Mesodermal cell (in vitro differentiated cells): Measurements from ENCODE around the gene GPSM3.
"Not testable (repeated sequence)": the region's sequence is repeated elsewhere in the genome, so short reads cannot be mapped to it uniquely, and the experiment has no call there.

ENCODE experiments used
- H3K27ac ChIP-seq: 2 replicates; pipeline ENCODE4 v1.7.0; 2013; ENCODE audit warnings: mild to moderate bottlenecking, low read depth, low read length, moderate library complexity; ENCODE audit not compliant: severe bottlenecking
- H3K36me3 ChIP-seq: 2 replicates; pipeline ENCODE4 v1.7.1; 2013; ENCODE audit warnings: mild to moderate bottlenecking, low read length, moderate library complexity; ENCODE audit not compliant: control insufficient read depth, insufficient read depth
- H3K4me1 ChIP-seq: one replicate; pipeline ENCODE4 v1.7.1; 2013; ENCODE audit warnings: mild to moderate bottlenecking, low read length; ENCODE audit not compliant: insufficient read depth, control insufficient read depth, poor library complexity, severe bottlenecking
- H3K4me3 ChIP-seq: 2 replicates; pipeline ENCODE4 v1.7.0; 2013; ENCODE audit warnings: low read length, control low read depth, mild to moderate bottlenecking; ENCODE audit not compliant: insufficient read depth, poor library complexity, severe bottlenecking; ENCODE audit errors: extremely low read depth
- H3K9me3 ChIP-seq: 2 replicates; pipeline ENCODE4 v1.7.1; 2013; ENCODE audit warnings: mild to moderate bottlenecking, low read length, moderate library complexity; ENCODE audit not compliant: control insufficient read depth
- WGBS, 2 experiments: methylation state at CpG; one replicate each; pipeline ENCODE4 v1.1.5; 2013; ENCODE audit warnings: missing lambda C conversion rate in 2 of 2; ENCODE audit not compliant: insufficient coverage in 2 of 2; 5-methylcytosine and 5-hydroxymethylcytosine counted together

The GPSM3 gene

GRCh38 chr6:32202186-32202585 is 9.7 kb upstream of the GPSM3 start:
- Histone ChIP-seq H3K4me1 (peaks cover 3% of the 10 kb centered on the region), H3K36me3 (no peaks in the 10 kb centered on the region), H3K27ac (no peak overlapping the region), H3K9me3 (no peaks in the 10 kb centered on the region), H3K4me3 (no peak overlapping the region)
- 91 to 94% methylated on average over 8 to 9 of the region's 9 CpGs for WGBS, 2 experiments

- 84 to 88% methylated on average over 10 to 11 of the region's 13 CpGs for WGBS, 2 experiments
- H3K4me3 ChIP-seq, result no peak overlapping the region
- H3K4me1 ChIP-seq, result peaks cover 7% of the 10 kb centered on the region
- H3K9me3 ChIP-seq, result no peaks in the 10 kb centered on the region
- no peak overlapping the region for H3K27ac ChIP-seq
- no peaks in the 10 kb centered on the region for H3K36me3 ChIP-seq
Observed at GRCh38 chr6:32200711-32201475, 8.4 kb upstream of the GPSM3 start.

- no peak overlapping the region for H3K4me3 ChIP-seq
- no peaks in the 10 kb centered on the region for H3K36me3 ChIP-seq
- H3K4me1 ChIP-seq, result peaks cover 14% of the 10 kb centered on the region
- WGBS, 2 experiments, result 91 to 94% methylated on average over 16 to 17 of the region's 17 CpGs
- H3K9me3 ChIP-seq, result no peaks in the 10 kb centered on the region
- no peak overlapping the region for H3K27ac ChIP-seq
Observed at GRCh38 chr6:32198866-32199265, 6.4 kb upstream of the GPSM3 start.

- no peak overlapping the region for H3K27ac ChIP-seq
- H3K9me3 ChIP-seq, result no peaks in the 10 kb centered on the region
- 94 to 100% methylated on average over 1 to 2 of the region's 3 CpGs for WGBS, 2 experiments
- H3K4me3 ChIP-seq, result no peak overlapping the region
- H3K4me1 ChIP-seq, result peaks cover 18% of the 10 kb centered on the region
- H3K36me3 ChIP-seq, result no peaks in the 10 kb centered on the region
Observed at GRCh38 chr6:32198345-32198696, 5.9 kb upstream of the GPSM3 start.

GRCh38 chr6:32196682-32197616 is 4.5 kb upstream of the GPSM3 start:
- H3K9me3 ChIP-seq, result no peaks in the 10 kb centered on the region
- H3K4me1 ChIP-seq, result peaks cover 31% of the 10 kb centered on the region
- 87 to 92% methylated on average over 17 to 26 of the region's 28 CpGs for WGBS, 2 experiments
- peak overlapping the region; percentile 63 for H3K4me3 ChIP-seq
- H3K36me3 ChIP-seq, result no peaks in the 10 kb centered on the region
- H3K27ac ChIP-seq, result peak overlapping the region; percentile 100

- Histone ChIP-seq H3K27ac (peak overlapping the region; percentile 100), H3K4me1 (peaks cover 40% of the 10 kb centered on the region), H3K9me3 (no peaks in the 10 kb centered on the region), H3K4me3 (peak overlapping the region; percentile 63), H3K36me3 (no peaks in the 10 kb centered on the region)
- WGBS, 2 experiments, result 0% methylated on average over 42 to 52 of the region's 58 CpGs
Observed at GRCh38 chr6:32195902-32196681, 3.6 kb upstream of the GPSM3 start.

GRCh38 chr6:32195652-32195901 is 3.1 kb upstream of the GPSM3 start:
- Histone ChIP-seq H3K36me3 (no peaks in the 10 kb centered on the region), H3K9me3 (no peaks in the 10 kb centered on the region), H3K4me1 (peaks cover 45% of the 10 kb centered on the region), H3K4me3 (peak overlapping the region; percentile 63), H3K27ac (peak overlapping the region; percentile 100)
- 0% methylated on average over 23 to 25 of the region's 25 CpGs for WGBS, 2 experiments

- no peaks in the 10 kb centered on the region for H3K36me3 ChIP-seq
- H3K4me3 ChIP-seq, result peak overlapping the region; percentile 29
- H3K4me1 ChIP-seq, result peaks cover 49% of the 10 kb centered on the region
- H3K27ac ChIP-seq, result peak overlapping the region; percentile 85
- H3K9me3 ChIP-seq, result no peaks in the 10 kb centered on the region
- WGBS, 2 experiments, result 21 to 27% methylated on average over 9 to 13 of the region's 15 CpGs
Observed at GRCh38 chr6:32194825-32195651, 2.6 kb upstream of the GPSM3 start.

- H3K9me3 ChIP-seq, result no peaks in the 10 kb centered on the region
- no peak overlapping the region for H3K4me3 ChIP-seq
- 89 to 100% methylated on average over 4 of the region's 4 CpGs for WGBS, 2 experiments
- H3K27ac ChIP-seq, result peak overlapping the region; percentile 85
- peaks cover 49% of the 10 kb centered on the region for H3K4me1 ChIP-seq
- H3K36me3 ChIP-seq, result no peaks in the 10 kb centered on the region
Observed at GRCh38 chr6:32194388-32194787, 1.9 kb upstream of the GPSM3 start.

- Histone ChIP-seq H3K27ac (peak overlapping the region; percentile 73), H3K4me1 (peaks cover 55% of the 10 kb centered on the region), H3K36me3 (peaks cover 11% of the 10 kb centered on the region), H3K4me3 (peak overlapping the region; percentile 26)
- 87 to 95% methylated on average over 4 to 7 of the region's 13 CpGs for WGBS, 2 experiments
- H3K9me3 ChIP-seq, result not testable (repeated sequence)
Observed at GRCh38 chr6:32193096-32193495, 653 bp upstream of the GPSM3 start.
